ENCODE data around the gene TMEM253.

The TMEM253 gene

GRCh38 chr14:21090940-21091663 lies 9.8 kb upstream of the TMEM253 start:
- DNase-seq (ENCODE audit: low read depth) = no peak

GRCh38 chr14:21091821-21092272 lies 9.0 kb upstream of the TMEM253 start:
- DNase-seq (ENCODE audit: low read depth) = no peak

- peak; percentile 82 for DNase-seq (ENCODE audit: low read depth)
These were observed 8.4 kb upstream of the TMEM253 start for GRCh38 chr14:21092273-21093011.

GRCh38 chr14:21093018-21093417 lies 7.8 kb upstream of the TMEM253 start:
- DNase-seq (ENCODE audit: low read depth) = no peak

- no peak for DNase-seq (ENCODE audit: low read depth)
These were observed 6.8 kb upstream of the TMEM253 start for GRCh38 chr14:21093769-21094681.

GRCh38 chr14:21095430-21096205 lies 5.2 kb upstream of the TMEM253 start:
- no peak for DNase-seq (ENCODE audit: low read depth)

- no peak for DNase-seq (ENCODE audit: low read depth)
These were observed 4.4 kb upstream of the TMEM253 start for GRCh38 chr14:21096438-21096837.

- DNase-seq (ENCODE audit: low read depth) = no peak
These were observed 3.8 kb upstream of the TMEM253 start for GRCh38 chr14:21096978-21097635.

GRCh38 chr14:21097636-21098075 lies 3.2 kb upstream of the TMEM253 start:
- no peak for DNase-seq (ENCODE audit: low read depth)

- peak; percentile 17 for DNase-seq (ENCODE audit: low read depth)
These were observed 2.6 kb upstream of the TMEM253 start, which contains the start of gene ZNF219 for GRCh38 chr14:21098076-21098891. TSS of gene ZNF219 (minus strand) at chr14:21098655. CDS start at chr14:21093591, 5,064 bp downstream.

- no peak for DNase-seq (ENCODE audit: low read depth)
These were observed 1.8 kb upstream of the TMEM253 start for GRCh38 chr14:21098892-21099595.

- DNase-seq (ENCODE audit: low read depth) = no peak
These were observed 1.3 kb upstream of the TMEM253 start for GRCh38 chr14:21099596-21099985.

- no peak for DNase-seq (ENCODE audit: low read depth)
These were observed 1.0 kb downstream of the TMEM253 start for GRCh38 chr14:21101802-21102413.

- DNase-seq (ENCODE audit: low read depth) = no peak
These were observed 1.9 kb downstream of the TMEM253 start for GRCh38 chr14:21102521-21103410.

- no peak for DNase-seq (ENCODE audit: low read depth)
These were observed 2.5 kb downstream of the TMEM253 start for GRCh38 chr14:21103411-21103709.

GRCh38 chr14:21103710-21104447 lies 3.0 kb downstream of the TMEM253 start:
- peak; percentile 90 for DNase-seq (ENCODE audit: low read depth)

- peak; percentile 31 for DNase-seq (ENCODE audit: low read depth)
These were observed 3.7 kb downstream of the TMEM253 start for GRCh38 chr14:21104448-21105060.

All from stimulated activated CD8-positive, alpha-beta memory T cell treated with anti-CD3 and anti-CD28 coated beads, Interleukin-4, amount 100 ng/mL, for 24 hours (primary cell).